HG03095 (cell line): Measurements from ENCODE around the gene BFSP1.

ENCODE experiments used
- ATAC-seq: cut with Tn5 transposase; IDR thresholded peaks from one replicate; pipeline ENCODE4 v1.9.1; 2021; ENCODE audit warnings: moderate library complexity; ENCODE audit not compliant: unreplicated experiment

Gene BFSP1

DNA sequence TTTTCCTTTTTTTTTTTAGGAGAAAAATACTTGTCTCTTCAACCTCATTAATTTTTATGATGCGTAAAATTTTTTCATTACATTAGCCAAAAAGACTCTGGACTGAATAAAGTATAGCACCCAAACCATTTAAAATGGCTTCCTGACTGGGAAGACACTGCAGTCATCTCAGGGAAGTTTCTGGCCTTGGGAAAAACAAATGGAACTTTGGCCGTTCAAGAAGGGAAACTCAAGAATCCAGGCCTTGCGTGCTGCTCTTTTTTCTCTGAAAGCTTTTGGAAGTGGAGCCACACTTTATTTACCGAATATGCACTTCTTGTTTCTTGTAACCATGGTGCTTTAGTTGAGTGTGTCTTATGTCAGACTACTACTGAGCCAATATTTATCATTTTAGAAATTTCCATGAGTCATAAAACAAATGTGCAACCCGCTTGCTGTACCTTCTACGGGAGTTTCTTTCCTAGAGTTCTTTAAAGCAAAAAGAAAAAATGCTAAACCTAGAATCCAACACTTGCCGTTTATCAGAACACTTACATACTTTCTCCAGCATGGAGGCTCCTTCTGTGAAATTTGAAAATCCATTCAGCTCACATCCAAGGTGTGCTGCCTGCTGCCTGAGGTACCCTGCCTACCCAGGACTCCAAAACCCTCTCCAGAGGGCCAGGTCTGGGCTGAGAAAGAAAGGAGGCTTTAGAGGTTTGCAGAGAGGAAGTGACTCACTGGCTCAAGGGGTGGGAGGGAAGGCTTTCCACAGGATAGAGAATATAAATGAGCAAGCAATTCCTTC lies 27.2 kb upstream of the BFSP1 start:
- ATAC-seq, result no peak

DNA sequence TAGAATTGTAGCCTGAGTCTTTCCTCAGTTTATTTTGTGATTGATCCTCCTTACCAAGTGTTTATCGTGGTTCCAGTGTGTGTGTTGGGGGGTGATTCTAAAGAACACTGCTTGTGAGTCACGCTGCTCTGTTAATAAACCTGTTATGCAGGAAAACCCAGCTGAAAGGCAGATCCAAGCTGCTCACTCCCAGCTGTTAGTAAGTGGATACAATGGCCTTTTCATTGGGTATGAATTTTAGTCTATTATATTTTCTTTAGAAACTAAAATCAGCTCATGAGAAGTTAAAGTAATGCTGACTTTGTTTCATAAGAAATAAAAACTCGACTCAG lies 26.5 kb upstream of the BFSP1 start:
- ATAC-seq, result no peak

DNA sequence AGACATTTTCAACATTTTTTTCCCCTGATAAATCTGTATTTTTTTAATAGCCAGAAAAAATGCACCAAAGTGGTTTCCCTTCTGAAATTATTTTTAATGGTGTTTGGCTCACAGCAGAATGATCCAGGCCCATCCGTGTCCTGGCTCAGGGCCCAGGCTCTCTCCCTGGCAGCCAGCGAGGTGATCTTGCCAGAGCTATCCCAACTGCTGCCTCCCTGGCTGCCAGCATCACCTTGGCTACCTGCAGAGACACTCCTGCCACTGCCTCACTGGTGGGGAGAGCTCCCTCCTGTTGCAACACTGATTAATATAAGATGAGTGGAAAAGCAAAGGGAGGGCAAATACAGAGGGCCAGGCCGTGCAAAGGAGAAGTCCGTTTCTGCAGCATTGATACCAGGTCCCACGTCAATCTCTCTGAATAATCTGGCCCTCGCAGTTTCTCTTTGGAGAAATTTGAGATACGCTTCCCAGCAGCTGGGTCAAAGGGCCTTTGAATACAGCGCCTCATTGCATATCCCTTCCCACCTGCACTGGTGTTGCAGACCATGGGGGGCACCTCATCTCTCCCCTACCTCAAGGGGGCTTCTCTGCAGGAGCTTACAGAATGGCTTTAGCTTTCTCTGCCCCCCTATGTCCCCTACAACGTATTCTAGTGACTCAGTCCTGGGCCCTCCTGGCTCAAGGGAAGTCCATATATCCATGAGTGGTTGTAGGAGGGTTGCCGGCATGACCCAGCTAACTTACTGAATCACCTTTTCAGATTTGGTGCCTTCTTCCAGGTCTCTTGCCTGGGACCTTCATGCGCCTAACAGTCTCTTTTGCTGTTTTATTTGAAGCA lies 25.9 kb upstream of the BFSP1 start:
- ATAC-seq, result no peak

DNA sequence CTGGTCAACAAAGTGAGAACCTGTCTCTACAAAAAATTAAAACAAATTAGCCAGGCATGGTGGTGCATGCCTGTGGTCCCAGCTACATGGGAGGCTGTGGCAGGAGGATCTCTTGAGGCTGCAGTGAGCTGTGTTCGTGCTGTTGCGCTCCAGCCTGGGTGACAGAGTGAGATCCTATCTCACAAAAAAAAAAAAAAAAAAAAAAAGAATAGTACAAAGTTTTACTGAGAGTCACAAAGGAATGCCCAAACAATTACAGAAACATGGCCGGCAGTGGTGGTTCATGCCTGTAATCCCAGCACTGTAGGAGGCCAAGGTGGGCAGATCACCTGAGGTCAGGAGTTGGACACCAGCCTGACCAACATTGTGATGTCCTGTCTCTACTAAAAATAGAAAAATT lies 23.9 kb upstream of the BFSP1 start:
- ATAC-seq, result no peak

DNA sequence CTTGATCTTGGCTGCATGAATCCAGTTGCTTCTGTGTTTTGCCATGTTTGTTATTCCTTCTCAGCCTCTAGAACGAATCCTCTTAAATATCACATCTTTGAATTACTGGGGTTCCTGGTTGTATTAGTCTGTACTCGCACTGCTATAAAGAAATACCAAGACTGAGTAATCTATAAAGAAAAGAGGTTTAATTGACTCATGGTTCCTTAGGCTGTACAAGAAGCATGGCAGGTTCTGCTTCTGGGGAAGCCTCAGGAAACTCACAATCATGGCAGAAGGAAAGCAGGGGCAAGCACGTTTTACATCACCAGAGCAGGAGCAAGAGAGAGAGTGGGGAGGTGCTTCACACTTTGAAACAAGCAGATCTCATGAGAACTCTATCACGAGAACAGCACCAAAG lies 18.0 kb upstream of the BFSP1 start:
- ATAC-seq, result no peak

DNA sequence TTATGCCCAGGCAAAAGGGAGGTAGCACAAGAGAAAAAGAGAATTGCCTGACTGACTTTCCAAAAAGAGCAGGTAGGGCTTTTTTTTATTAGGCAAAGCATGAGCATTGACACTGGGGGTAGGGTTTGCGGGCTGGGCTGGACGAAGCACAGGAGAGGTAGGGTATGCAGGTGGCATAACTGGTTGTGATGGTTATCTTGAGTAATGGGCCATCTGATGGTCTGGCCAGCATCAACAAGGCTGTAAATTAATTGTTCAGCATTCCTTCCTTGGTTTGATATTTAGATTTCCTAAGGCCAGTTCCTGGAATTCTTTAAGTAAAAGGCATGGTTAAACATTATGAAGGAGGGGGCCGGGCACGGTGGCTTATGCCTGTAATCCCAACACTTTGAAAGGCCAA lies 13.9 kb upstream of the BFSP1 start:
- no peak for ATAC-seq

DNA sequence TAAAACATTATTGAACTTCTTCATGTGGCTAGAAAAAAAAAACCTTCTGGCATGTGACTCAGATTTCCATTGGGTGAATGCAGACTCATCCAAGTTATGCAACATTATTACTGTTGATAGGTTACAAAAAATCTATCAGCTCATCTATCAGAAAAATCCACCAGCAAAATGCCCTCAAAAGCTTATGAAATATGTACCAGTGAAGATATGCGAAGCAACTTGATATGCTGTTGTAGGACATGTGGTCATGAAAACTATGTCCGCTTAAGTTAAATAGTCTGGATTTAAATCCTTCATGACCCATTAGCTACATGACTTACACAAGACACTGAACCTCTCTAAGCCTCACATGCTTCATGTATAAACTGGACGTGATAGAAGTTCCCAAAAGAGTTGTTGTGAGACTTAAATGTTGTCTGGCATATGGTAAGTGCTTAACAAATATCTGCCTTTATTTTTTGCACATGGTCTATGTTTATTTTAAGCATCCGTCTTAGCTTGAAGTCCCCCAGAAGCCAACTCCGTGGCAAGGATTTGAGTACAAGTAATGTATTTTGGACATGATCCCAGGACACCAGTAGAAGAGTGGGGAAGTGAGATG lies 12.5 kb upstream of the BFSP1 start:
- no peak for ATAC-seq

DNA sequence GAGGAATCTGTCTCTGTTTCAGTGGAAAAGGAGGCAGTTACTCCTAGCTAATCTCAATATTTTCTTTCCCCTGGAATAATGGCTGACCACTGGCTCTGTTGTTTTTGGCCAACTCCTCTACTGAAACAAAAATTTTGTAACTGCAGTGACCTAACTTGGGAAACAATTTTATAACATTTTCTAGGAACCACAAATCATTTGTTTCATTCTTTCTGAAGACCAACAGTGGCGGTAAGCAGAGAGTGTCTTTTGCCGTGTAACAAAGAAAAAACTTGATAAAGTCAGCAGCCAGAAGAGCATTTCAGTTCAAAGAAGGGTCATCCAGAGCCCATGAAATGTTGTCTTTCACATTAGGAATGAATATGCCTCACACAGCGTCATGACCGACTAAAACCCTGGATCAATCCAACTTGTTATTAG lies 11.8 kb upstream of the BFSP1 start:
- ATAC-seq, result no peak

DNA sequence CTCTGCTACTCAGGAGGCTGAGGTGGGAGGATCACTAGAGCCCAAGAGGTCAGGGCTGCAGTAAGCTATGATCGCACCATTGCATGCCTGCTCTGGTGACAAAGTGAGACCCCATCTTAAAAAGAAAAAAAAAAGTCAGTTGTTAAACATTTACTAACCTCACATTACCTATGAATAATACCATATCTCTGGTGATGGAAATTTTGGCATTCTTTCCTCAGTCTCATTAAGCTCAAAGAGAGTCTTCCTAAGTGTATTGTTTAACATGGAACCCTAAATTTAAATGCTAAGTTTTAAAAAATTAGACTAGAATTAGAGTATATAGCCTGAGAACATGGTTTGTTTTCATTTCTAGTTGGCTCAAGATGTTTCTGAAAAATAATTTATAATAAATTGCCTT lies 11.3 kb upstream of the BFSP1 start:
- no peak for ATAC-seq

DNA sequence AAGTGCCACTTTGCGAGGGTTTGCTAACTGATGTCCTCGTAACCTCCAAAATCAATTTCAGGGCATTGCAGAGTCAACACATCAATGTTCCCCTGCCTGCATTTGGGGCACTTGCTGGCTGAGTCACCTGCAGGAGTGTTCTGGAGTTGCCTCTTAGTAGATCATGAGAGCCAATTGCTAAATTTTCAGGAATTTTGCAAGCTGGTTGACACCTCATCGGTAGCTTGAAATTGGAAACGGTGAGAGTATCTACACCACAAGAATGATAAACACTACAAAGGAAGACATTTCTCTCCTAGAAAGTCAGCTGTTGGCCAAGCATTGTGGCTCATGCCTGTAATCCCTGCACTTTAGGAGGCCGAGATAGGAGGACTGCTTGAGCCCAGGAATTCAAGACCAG lies 10.8 kb upstream of the BFSP1 start:
- ATAC-seq, result no peak

DNA sequence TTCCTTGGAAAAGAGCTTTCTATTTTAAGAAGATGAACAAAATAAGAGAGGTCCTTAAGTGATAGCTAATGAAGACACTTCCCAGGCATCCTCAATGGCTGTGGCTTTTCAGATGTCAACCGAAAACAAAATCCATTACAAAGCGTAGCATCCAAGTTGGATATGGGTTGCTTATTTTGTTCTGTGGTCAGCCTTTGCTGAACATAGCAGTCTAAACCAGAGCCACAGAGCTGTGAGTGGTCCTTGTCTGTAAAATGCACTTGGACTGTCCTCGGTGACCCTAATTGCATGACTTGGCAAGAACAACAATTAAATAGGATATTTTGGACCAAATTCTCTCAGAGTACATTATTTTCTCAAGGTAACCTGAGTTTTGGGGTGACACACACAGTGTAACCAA lies 10.4 kb upstream of the BFSP1 start:
- no peak for ATAC-seq

DNA sequence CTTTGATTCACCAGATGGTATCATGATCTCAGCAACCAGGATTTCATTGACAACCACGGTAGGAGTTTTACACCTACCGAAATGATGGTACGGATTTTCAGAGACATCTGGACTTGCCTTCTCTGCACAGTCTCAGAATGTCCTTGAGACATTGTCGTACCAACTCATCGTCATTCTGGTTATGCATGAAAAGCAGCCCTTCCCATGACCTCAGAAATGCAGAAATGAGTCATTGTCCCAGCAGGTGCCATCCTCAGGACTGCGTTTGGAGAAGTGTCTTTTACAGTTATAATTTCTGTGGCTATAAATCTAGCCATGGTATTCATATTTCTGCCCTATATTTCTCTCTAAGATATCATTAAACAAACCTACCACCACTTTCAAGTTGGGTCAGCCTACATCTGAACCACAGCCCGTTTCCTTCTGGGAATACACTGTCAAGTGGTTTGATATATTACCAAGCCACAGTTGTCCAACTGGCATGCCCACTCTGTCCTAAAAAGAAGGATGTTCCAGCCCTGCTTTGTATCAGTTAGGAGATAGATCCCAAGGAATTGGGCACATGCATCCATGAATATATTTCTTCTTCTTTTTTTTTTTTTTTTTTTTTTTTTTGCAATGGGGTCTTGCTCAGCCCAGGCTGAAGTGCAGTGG lies 7.5 kb upstream of the BFSP1 start:
- no peak for ATAC-seq

DNA sequence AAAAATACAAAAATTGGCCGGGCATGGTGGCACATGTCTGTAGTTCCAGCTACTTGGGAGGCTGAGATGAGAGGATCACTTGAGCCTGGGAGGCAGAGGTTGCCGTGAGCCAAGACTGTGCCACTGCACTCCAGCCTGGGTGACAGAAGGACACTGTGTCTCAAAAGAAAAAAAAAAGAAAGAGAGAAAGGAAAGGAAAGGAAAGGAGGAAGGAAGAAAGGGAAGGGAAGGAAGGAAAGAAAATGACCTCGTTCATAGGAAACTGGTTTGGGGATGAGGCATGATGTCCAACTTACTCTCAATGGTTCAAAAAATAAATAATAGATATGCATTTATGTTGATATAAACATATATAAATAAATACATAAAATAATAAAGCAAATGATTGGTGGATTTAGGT lies 6.8 kb upstream of the BFSP1 start:
- no peak for ATAC-seq

DNA sequence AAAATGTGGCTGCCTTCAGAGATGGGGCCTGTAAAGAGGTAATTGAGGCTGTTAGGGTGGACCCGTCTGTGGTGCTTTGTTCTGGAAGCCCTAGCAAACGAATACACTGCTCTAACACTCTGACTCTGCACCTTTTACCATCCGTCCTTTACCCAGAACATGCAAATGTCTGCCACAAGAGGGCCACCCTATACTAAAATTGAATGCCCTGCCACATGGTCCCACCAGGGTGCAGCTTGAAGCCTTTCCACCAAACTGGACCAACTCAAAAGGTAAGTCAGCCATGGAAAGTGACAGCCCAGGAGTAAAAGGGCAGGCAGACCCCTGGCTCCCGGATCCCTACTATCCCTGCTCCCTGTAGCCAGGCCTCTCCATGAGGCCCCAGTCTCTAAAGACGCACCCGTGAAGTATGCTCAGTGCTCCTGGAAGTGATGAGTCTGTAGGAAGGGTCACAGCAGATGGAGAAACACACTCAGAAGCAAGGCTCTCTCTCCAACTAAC lies 5.8 kb upstream of the BFSP1 start:
- ATAC-seq, result peak; percentile 75

DNA sequence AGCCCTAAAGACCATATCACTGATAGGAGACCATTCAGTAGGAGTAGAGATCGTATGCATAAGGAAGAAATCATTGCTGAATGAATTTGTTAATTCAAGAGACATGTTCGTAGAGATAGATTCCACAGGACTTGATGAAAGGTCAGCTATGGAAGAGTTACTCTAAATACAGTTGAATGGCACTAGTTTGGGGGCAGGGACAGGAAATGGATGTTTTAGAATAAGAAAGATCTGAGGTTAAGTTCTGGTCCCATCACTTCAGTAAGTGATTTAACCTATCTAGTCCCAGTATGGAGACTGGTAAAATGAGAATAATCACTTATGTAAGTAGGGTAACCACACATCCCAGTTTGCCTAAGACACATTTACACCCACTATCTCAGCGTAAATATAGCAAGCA lies 2.9 kb upstream of the BFSP1 start:
- no peak for ATAC-seq

DNA sequence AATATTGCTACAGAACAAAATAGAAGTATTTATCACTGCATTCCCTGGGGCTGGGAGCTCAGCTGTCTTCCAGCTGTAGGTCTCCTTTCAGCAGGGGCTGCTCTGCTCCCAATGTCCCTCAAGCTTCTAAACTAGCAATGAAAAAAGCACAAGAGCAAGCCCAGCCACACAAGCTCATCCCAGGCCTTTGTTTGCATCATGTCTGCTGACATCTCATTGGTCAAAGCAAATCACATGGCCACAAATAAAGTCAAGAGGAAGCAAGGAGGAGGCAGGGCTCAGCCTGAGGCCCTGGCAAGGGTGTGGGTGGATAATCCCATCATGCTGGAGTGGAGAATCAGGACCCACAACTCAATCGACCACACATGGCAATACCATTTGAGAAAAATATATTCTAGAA lies 2.2 kb upstream of the BFSP1 start:
- no peak for ATAC-seq

DNA sequence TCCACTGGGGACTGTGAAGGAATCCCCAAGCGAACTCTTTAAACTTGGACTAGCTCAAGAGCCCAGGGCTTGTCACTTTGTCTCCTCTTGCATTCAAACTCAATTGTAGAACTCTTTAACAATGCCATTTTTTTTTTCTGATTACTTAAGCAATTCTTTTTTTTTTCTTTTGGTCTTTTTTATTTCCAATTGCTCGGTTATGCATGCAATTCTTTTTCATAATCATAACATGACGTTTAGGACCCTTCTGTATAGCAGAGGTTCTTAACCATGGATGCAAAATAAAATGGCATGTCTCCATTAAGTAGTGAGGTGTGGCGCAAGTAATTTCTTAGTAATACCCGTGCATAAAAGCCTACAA lies 466 bp upstream of the BFSP1 start:
- ATAC-seq, result no peak

DNA sequence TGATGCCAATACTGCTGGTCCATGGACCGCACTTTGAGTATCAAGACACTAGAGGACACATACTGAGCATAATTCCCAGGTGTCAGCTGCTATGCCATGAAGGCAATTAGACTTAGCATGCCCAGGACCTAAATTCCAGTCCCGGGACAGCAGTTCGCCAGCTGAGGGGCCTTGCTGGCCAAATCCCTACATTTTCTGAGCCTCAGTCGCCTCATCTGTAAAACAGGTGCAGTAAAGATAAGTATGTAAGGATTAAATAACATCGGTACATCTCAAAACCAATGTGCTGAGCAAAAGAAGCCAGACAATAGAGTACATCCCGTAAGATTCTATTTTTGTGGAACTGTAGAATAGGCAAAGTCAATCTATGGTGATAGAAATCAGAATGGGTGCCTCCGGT lies 1.0 kb downstream of the BFSP1 start:
- no peak for ATAC-seq

DNA sequence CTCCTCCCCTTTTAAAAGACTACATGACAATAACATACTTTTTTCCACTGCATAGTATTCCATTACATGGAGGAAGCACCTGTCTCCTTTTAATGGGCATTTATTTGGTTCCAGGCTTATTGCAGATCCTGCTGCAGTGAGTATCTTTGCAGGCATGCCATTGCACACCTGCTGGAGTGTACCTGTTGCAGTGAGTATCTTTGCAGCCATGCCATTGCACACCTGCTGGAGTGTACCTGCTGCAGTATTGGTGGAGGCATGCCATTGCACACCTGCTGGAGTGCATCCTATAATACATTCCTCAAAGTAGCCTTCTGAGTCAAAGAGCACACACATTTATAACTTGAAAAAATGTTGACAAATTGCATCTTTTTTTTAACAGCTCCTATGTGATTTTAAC lies 1.6 kb downstream of the BFSP1 start:
- no peak for ATAC-seq

DNA sequence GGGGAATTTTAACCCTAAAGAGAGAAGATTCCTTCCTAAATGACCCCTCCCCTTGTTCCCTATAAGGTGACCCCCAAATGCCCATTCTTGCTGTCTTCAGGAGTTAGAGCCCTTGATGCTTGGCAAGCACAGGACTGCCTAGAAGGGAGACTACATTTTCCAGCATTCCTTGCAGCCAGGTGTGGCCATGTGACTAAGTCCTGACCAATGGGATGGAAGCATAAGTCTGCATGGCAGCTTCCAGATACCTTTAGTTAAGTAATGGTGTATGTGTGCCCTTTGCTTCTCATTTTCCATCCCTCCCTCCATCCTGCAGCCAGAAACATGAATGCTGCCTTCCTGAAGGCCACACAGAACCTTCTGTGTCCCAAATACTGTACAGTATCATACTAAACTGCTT lies 5.5 kb downstream of the BFSP1 start:
- no peak for ATAC-seq

DNA sequence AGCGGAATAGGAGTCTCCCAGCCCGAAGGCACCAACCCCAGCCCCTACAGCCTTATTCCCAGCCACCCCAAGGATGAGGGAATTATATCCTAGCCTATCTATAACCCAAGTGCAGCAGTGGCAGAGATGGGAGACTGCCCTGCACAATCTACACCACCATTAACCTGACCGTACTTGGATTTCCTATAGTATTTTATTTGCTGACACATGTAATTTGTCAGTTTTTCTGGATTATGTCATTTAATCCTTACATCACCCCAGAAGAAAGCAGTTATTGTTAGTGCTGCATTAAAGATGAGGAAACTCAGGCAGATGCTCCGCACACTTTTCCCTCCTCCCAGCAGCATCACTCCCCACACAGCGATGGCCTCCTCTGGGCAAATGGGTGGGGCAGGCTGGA lies 6.0 kb downstream of the BFSP1 start:
- ATAC-seq, result no peak

DNA sequence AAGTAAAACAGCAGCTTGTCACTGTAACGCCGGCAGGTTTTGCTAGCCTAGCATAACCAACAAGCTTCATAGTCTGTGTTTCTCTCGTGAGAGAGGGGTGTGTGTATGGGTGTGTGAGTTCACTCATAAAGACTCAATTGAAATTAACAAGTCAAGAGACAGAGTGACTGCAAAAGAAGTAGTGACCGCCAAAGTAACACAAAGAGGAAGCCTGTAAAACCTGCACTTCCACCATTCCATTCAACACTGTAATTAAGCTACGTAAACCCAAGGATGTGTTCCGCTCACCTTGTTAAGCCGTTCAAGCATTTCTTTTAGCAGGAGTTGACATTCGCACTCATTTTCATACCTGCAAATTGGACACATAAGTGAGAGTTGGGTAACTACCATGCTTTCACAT lies 6.6 kb downstream of the BFSP1 start:
- ATAC-seq, result no peak
